Activated T-cell treated with anti-CD3 and anti-CD28 coated beads, Interleukin-2, amount 50 U/mL, for 72 hours (primary cell): Measurements from ENCODE around the gene NMT1. TPM values are rescaled to one million over a fixed set of nuclear protein-coding genes. Genes with fewer than 3 reads are reported as not detected.

Experiments used
- total RNA-seq, 2 donors: library from RNA; stranded (reverse); gene quantifications; one replicate each; pipeline ENCODE4 v1.2.3, GENCODE V29; 2022

The NMT1 gene
- total RNA-seq, 2 donors from 2014 or later: 130 to 145 TPM

Other genes with a start within 250 kb of the NMT1 start
- 1 to 10 TPM; 2.3 to 4.7 TPM for gene GJC1, start 231.0 kb upstream of the NMT1 start, total RNA-seq
- not detected for gene HIGD1B, start 213.4 kb upstream of the NMT1 start, total RNA-seq
- gene EFTUD2, start 161.9 kb upstream of the NMT1 start, total RNA-seq: 100 to 1,000 TPM; 123 to 132 TPM
- gene GFAP, start 145.8 kb upstream of the NMT1 start, total RNA-seq: not detected
- gene KIF18B, start 113.5 kb upstream of the NMT1 start, total RNA-seq: 10 to 100 TPM; 33.0 to 48.1 TPM
- 1 to 10 TPM in 1 of 2 donors, under 1 TPM in 1; 0.94 to 2.0 TPM for gene C1QL1, start 93.0 kb upstream of the NMT1 start, total RNA-seq
- gene DCAKD, start 9.7 kb upstream of the NMT1 start, total RNA-seq: 10 to 100 TPM; 42.0 to 59.2 TPM
- 1 to 10 TPM; 3.1 to 4.5 TPM for gene PLCD3, start 71.2 kb downstream of the NMT1 start, total RNA-seq
- 10 to 100 TPM; 17.9 to 20.1 TPM for gene ACBD4, start 74.4 kb downstream of the NMT1 start, total RNA-seq
- 10 to 100 TPM; 58.0 to 63.3 TPM for gene HEXIM1, start 87.2 kb downstream of the NMT1 start, total RNA-seq
- 10 to 100 TPM; 12.5 to 13.0 TPM for gene HEXIM2, start 100.6 kb downstream of the NMT1 start, total RNA-seq
- 100 to 1,000 TPM; 559 to 689 TPM for gene FMNL1, start 160.6 kb downstream of the NMT1 start, total RNA-seq
- gene SPATA32, start 200.8 kb downstream of the NMT1 start, total RNA-seq: 1 to 10 TPM; 1.4 to 1.7 TPM